AG10803 (cell line): ENCODE measurements around the gene BORCS6.
A peak's percentile ranks its signal among the peaks of the same experiment; 100 is the strongest.

Source experiments
- DNase-seq: peaks from one replicate; pipeline ENCODE4 v3.0.0; 2010; ENCODE audit warnings: low read depth
- H3K4me3 ChIP-seq: 2 replicates; pipeline ENCODE4 v1.5.1; 2011; ENCODE audit warnings: mild to moderate bottlenecking, low read length, control low read depth
- CTCF ChIP-seq: conservative IDR thresholded peaks from 2 replicates; pipeline ENCODE4 v1.5.1; 2011; ENCODE audit warnings: mild to moderate bottlenecking, low read length, control low read depth, inconsistent platforms

The BORCS6 gene

GRCh38 chr17:8188263-8188839 is 1.6 kb downstream of the BORCS6 start:
- H3K4me3 ChIP-seq, result peak overlapping the region; percentile 73
- no peak for TF ChIP-seq CTCF
- DNase-seq, result no peak

GRCh38 chr17:8187517-8188262 is 2.3 kb downstream of the BORCS6 start:
- TF ChIP-seq CTCF, result 0 out of 2 replicates have a peak, but pooled peaks have one; percentile 6
- DNase-seq, result peak; percentile 100
- peak overlapping the region; percentile 89 for H3K4me3 ChIP-seq

- H3K4me3 ChIP-seq, result peak overlapping the region; percentile 89
- peak; percentile 96 for DNase-seq
- peak; percentile 52 for TF ChIP-seq CTCF
These were observed 3.0 kb downstream of the BORCS6 start for GRCh38 chr17:8186787-8187516.

- DNase-seq, result no peak
- TF ChIP-seq CTCF, result no peak
- H3K4me3 ChIP-seq, result peak overlapping the region; percentile 89
These were observed 3.6 kb downstream of the BORCS6 start for GRCh38 chr17:8186446-8186786.

GRCh38 chr17:8185582-8186445 is 4.2 kb downstream of the BORCS6 start:
- peak; percentile 61 for DNase-seq
- TF ChIP-seq CTCF, result no peak
- H3K4me3 ChIP-seq, result peak overlapping the region; percentile 89

- H3K4me3 ChIP-seq, result peak overlapping the region; percentile 78
- no peak for DNase-seq
- no peak for TF ChIP-seq CTCF
These were observed 12.8 kb downstream of the BORCS6 start for GRCh38 chr17:8176998-8177731.
